ENCODE data around the gene SIAH2.

DNA sequence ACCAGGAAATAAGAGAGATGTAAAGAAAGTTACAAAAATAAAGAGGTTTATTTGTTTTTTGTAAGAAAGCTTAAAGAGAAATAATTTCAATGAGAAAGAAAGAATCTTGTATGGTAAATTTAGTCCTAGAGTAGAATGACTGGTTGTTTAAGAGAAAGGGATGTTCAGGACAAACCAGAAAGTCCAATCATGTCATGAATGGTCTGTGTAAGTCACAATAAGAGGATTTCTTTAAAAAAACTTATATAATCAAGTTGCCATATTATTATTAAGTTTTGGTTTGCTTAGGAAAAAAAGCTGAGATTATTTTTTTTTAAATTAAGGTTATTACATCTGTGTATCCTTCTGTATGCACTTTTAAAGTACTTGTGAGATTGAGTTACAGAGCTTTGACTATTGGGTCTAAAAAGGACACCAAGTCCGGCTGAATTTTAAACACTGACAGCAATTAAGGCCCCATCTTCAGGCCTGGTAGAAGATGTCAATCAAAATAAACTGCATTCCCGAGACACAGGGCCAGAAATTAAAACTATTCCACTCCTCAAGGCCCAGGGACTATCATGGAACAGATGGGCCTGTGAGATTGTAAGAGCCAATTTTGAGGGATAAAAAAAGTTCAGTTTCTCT, 71.4 kb downstream of the SIAH2 start:
- TF ChIP-seq, protein P1, sequence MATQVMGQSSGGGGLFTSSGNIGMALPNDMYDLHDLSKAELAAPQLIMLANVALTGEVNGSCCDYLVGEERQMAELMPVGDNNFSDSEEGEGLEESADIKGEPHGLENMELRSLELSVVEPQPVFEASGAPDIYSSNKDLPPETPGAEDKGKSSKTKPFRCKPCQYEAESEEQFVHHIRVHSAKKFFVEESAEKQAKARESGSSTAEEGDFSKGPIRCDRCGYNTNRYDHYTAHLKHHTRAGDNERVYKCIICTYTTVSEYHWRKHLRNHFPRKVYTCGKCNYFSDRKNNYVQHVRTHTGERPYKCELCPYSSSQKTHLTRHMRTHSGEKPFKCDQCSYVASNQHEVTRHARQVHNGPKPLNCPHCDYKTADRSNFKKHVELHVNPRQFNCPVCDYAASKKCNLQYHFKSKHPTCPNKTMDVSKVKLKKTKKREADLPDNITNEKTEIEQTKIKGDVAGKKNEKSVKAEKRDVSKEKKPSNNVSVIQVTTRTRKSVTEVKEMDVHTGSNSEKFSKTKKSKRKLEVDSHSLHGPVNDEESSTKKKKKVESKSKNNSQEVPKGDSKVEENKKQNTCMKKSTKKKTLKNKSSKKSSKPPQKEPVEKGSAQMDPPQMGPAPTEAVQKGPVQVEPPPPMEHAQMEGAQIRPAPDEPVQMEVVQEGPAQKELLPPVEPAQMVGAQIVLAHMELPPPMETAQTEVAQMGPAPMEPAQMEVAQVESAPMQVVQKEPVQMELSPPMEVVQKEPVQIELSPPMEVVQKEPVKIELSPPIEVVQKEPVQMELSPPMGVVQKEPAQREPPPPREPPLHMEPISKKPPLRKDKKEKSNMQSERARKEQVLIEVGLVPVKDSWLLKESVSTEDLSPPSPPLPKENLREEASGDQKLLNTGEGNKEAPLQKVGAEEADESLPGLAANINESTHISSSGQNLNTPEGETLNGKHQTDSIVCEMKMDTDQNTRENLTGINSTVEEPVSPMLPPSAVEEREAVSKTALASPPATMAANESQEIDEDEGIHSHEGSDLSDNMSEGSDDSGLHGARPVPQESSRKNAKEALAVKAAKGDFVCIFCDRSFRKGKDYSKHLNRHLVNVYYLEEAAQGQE (IDR thresholded peaks at IDR 0.05; ENCODE audit: insufficient replicate concordance, low read depth), result no peak
- TF ChIP-seq, protein P2, sequence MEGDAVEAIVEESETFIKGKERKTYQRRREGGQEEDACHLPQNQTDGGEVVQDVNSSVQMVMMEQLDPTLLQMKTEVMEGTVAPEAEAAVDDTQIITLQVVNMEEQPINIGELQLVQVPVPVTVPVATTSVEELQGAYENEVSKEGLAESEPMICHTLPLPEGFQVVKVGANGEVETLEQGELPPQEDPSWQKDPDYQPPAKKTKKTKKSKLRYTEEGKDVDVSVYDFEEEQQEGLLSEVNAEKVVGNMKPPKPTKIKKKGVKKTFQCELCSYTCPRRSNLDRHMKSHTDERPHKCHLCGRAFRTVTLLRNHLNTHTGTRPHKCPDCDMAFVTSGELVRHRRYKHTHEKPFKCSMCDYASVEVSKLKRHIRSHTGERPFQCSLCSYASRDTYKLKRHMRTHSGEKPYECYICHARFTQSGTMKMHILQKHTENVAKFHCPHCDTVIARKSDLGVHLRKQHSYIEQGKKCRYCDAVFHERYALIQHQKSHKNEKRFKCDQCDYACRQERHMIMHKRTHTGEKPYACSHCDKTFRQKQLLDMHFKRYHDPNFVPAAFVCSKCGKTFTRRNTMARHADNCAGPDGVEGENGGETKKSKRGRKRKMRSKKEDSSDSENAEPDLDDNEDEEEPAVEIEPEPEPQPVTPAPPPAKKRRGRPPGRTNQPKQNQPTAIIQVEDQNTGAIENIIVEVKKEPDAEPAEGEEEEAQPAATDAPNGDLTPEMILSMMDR (IDR thresholded peaks at IDR 0.05; ENCODE audit: insufficient read depth, low read length), result no peak
